ENCODE data around the gene FCER2. TPM values are rescaled to one million over a fixed set of nuclear protein-coding genes. Genes with fewer than 3 reads are reported as not detected.

Gene FCER2
- total RNA-seq, 1 donor from 2014 or later = not detected

GRCh38 chr19:7731218-7731595 is 29.3 kb upstream of the FCER2 start:
- Histone ChIP-seq H3K27me3 (ENCODE audit: control insufficient read depth, insufficient read depth, low read length) (peaks cover 7% of the 10 kb centered on the region), H3K4me3 (ENCODE audit: low read depth, low read length) (no peak overlapping the region), H3K36me3 (ENCODE audit: control insufficient read depth, insufficient read depth, low read length) (no peaks in the 10 kb centered on the region)
- FAIRE-seq = no peak
- TF ChIP-seq CTCF (IDR thresholded peaks at IDR 0.05; ENCODE audit: insufficient read depth, low read length, severe bottlenecking) = no peak
- DNase-seq (ENCODE audit: low read depth) = no peak

DNA sequence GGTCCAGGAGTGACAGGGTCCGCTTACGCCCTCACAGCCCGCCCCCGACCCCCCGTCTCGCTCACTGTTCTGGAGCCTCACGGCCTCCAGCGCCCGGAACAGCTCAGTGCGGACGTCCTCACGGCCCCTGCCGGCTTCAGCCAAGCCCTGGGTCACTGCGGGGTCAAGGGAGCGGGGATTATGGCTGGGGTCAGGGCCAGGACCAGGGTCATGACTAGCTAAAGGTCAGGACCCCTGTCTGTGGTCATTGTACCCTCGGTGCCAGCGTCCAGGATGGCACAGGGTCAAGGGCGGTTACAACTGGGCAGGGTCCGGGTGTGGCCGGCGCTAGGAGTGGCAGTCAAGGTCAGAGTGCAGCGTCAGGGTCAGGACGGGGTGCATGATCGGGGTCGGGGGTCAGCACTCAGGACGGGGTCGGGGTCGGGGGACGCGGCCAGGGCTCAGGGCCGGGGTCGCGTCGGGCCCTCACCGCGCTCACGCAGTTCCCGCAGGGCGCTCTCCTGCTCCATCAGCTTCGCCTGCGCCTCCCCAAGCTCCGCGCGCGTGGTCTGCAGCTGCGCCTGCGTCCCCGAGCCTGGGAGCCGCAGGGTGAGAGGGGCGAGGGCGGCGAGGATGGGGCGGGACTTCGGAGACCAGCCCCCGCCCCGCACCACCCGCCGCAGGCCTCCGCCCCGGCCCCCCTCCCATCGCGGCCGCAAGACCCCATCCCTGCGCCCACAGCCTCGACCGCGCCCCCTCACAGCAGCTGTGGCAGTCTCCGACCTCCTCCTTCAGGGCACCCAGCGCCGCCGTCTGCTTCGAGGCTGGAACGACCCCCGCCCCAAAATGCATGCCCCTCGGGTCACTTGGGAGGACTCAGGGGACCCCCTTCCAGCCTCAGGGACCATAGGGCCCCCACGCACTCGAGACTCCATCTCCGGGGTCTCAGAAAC is 28.6 kb upstream of the FCER2 start:
- H3K36me3 ChIP-seq (ENCODE audit: control insufficient read depth, insufficient read depth, low read length) = no peaks in the 10 kb centered on the region
- H3K4me3 ChIP-seq (ENCODE audit: low read depth, low read length) = no peak overlapping the region
- DNase-seq (ENCODE audit: low read depth) (no peak), FAIRE-seq (no peak)
- TF ChIP-seq CTCF (IDR thresholded peaks at IDR 0.05; ENCODE audit: insufficient read depth, low read length, severe bottlenecking) = no peak
- H3K27me3 ChIP-seq (ENCODE audit: control insufficient read depth, insufficient read depth, low read length) = peaks cover 7% of the 10 kb centered on the region

- TF ChIP-seq CTCF (IDR thresholded peaks at IDR 0.05; ENCODE audit: insufficient read depth, low read length, severe bottlenecking) = no peak
- H3K27me3 ChIP-seq (ENCODE audit: control insufficient read depth, insufficient read depth, low read length) = peaks cover 7% of the 10 kb centered on the region
- H3K4me3 ChIP-seq (ENCODE audit: low read depth, low read length) = no peak overlapping the region
- FAIRE-seq = no peak
- H3K36me3 ChIP-seq (ENCODE audit: control insufficient read depth, insufficient read depth, low read length) = no peaks in the 10 kb centered on the region
- DNase-seq (ENCODE audit: low read depth) = no peak
Measured at GRCh38 chr19:7729831-7730285, 27.9 kb upstream of the FCER2 start.

GRCh38 chr19:7729211-7729610 is 27.3 kb upstream of the FCER2 start:
- H3K27me3 ChIP-seq (ENCODE audit: control insufficient read depth, insufficient read depth, low read length) = peaks cover 7% of the 10 kb centered on the region
- DNase-seq (ENCODE audit: low read depth) (no peak), FAIRE-seq (no peak)
- no peaks in the 10 kb centered on the region for H3K36me3 ChIP-seq (ENCODE audit: control insufficient read depth, insufficient read depth, low read length)
- TF ChIP-seq CTCF (IDR thresholded peaks at IDR 0.05; ENCODE audit: insufficient read depth, low read length, severe bottlenecking) = no peak
- no peak overlapping the region for H3K4me3 ChIP-seq (ENCODE audit: low read depth, low read length)

DNA sequence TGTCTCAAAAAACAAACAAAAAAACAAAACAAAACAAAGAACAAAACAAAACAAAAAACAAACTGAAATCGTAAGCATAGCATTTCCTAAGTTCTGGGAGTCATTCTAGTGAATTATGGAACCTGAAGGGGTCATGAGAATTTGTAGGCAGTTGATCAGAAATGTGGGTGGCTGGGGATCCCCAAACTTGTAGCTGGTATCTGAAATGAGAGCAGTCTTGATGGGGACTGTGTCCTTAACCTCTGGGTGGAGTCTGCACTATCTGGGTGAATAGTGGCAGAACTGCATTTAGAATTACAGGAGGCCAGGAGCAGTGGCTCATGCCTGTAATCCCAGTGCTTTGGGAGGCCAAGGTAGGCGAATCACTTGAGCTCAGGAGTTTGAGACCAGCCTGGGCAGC is 23.9 kb upstream of the FCER2 start:
- no peak for DNase-seq (ENCODE audit: low read depth)
- Histone ChIP-seq H3K4me3 (ENCODE audit: low read depth, low read length) (no peak overlapping the region), H3K36me3 (ENCODE audit: control insufficient read depth, insufficient read depth, low read length) (no peaks in the 10 kb centered on the region), H3K27me3 (ENCODE audit: control insufficient read depth, insufficient read depth, low read length) (peaks cover 7% of the 10 kb centered on the region)
- no peak for TF ChIP-seq CTCF (IDR thresholded peaks at IDR 0.05; ENCODE audit: insufficient read depth, low read length, severe bottlenecking)
- no peak for FAIRE-seq

Measured in bronchial epithelial cell (primary cell).